HG03025 (cell line): ENCODE data around the gene CLIP2.
"Not testable (repeated sequence)": the region's sequence is repeated elsewhere in the genome, so short reads cannot be mapped to it uniquely, and the experiment has no call there.

ENCODE experiments used
- ATAC-seq: cut with Tn5 transposase; IDR thresholded peaks from one replicate; pipeline ENCODE4 v1.9.1; 2021; ENCODE audit warnings: mild to moderate bottlenecking, moderate library complexity; ENCODE audit not compliant: unreplicated experiment, low FRiP score

The CLIP2 gene

GRCh38 chr7:74420006-74420405, 130.8 kb downstream of the CLIP2 start:
- no peak for ATAC-seq

- no peak for ATAC-seq
These were observed 135.2 kb downstream of the CLIP2 start for GRCh38 chr7:74424291-74424880.

GRCh38 chr7:74428023-74428422, 138.8 kb downstream of the CLIP2 start:
- ATAC-seq = no peak

- no peak for ATAC-seq
These were observed 140.0 kb downstream of the CLIP2 start for GRCh38 chr7:74429153-74429747.

GRCh38 chr7:74430409-74430808, 141.2 kb downstream of the CLIP2 start:
- not testable (repeated sequence) for ATAC-seq

- ATAC-seq = no peak
These were observed 141.8 kb downstream of the CLIP2 start for GRCh38 chr7:74430961-74431466.

DNA sequence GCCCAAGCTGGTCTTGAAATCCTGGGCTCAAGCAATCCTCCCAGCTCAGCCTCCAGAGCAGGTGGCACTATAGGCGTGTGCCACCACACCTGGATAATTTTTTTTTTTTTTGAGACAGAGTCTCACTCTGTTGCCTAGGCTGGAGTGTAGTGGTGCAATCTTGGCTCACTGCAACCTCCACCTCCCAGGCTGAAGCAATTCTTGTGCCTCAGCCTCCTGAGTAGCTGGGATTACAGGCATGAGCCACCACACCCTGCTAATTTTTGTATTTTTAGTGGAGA, 148.0 kb downstream of the CLIP2 start:
- not testable (repeated sequence) for ATAC-seq

- ATAC-seq = no peak
These were observed 149.1 kb downstream of the CLIP2 start for GRCh38 chr7:74438327-74438726.

DNA sequence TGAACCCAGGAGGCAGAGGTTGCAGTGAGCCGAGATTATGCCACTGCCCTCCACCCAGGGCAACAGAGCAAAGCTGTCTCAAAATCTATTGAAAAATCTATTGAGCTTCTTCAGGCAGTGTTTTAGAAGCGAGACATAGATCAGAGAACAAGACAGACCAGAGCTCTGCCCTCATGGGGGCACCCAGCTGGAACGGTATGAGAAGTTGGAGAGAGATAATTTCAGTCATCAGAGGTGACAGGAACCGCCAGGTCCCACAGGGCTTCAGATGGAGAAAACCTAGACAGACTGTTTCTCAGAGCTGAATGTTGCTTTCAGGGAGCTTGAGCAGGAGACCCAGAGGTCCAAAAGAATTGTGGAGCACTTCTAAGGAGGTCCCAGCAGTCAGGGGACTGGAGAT, 150.3 kb downstream of the CLIP2 start:
- ATAC-seq = no peak

- not testable (repeated sequence) for ATAC-seq
These were observed 150.9 kb downstream of the CLIP2 start for GRCh38 chr7:74440143-74440542.

DNA sequence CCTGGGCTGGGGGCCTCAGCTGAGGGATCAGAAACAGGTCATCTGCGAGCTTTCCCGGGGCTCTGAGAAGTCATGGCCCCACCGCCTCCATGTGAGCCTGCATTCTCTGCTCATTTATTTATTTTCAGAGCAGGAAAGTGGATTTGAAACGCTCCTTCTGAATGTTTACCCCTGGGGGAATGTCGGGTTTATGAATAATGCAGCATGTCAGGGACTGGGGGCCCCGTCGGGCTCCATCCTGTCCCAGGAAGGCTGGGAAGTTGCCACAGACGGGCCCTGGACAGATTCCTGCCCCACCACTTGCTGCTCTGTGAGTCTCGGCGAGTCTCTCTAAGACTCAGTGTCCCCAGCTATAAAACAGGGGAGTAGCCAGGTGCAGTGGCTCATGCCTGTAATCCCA, 152.6 kb downstream of the CLIP2 start:
- ATAC-seq = no peak

DNA sequence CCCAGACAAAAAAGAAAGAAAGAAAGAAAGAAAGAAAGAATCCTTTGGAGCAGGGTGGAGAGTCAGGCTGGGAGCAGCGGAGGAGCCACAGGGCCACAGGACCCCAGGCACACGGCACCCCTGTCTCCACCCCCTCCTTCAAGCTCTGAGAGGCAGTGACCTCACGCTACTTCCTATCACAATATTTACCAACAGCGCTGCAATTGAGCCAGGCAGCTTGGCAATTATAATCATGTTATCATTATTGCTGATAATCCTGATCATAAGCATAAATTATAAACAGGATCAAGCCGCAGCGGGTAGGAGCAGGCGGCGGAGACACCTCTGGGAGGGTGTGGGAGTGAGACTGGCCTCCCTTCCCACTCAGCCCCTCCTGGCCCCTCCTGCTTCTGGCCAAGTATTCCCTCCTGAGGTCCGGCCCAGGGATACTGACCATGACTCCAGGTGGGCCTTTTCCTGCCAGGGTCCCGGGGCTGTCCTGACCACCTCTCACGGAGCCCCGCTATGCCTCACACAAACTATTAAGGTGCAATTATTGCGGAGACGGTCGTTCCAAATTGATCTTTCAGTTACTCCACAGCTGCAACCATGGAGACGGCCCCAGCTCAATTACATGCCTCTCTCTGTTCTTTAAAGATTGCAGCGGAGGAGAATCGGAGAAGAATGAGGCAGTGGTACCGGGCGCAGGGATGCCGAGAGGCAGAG, 154.5 kb downstream of the CLIP2 start:
- no peak for ATAC-seq

- ATAC-seq = no peak
These were observed 159.9 kb downstream of the CLIP2 start for GRCh38 chr7:74449144-74449543.

DNA sequence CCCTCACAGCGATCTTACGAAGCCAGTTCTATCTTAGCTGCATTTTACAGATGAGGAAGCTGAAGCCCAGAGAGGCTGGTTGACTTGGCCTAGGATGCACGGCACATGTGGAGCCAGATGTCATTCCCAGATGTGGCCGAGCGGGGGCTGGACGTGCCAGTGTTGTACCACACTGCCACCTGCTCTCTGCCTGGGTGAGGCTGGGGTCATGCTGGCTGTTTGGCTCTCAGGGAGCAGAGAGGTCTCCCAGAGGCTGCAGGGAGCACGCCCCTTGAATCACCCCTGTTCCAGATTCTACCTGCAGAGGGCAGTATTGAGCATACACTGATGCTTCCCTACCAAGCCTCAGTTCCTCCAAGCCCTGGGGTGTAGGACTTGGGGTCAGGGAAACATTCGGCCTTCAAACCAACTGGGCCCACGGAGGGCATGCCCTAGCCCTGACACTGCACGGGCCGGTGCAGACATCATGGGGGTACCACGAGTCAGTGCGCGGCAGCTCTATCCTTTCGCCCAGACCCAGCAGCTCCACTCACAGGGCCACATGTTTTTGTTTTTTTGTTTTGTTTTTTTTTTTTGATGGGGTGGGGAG, 160.7 kb downstream of the CLIP2 start:
- ATAC-seq = no peak

- ATAC-seq = no peak
These were observed 163.6 kb downstream of the CLIP2 start for GRCh38 chr7:74452748-74453321.

DNA sequence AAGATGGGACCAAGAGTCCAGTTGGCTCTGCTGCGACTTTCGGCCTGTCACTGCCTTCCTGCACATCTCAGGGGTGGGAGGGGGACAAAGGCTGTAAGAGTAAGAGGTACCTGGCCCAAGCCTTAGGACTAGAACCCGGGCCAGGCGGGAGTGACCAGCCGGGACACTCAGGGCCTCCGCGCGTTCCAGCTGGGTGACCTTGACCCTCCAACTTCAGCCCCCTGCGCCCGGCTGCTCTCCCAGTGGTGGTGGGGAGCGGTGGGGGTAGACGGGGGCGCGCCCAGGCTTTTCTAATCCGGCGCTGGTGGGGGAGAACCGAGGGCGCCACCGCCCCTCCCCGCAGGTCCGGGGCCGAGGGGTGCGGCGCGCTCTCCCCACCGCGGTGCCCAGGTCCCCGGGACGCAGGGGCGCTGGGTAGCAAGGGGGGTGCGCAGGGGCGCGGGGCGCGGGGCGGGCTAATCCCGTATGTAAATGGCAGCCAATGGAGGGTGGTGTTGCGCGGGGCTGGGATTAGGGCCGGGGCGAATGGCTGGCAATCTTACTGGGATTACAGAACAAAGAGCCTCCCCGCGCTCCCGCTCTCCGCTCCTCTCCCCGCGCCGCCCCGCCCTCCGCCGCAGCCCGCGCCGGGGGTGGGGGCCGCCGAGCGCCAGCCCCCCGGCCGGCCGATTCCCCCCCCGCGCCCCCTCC, 164.3 kb downstream of the CLIP2 start, which contains the start of gene GTF2IRD1:
GTF2IRD1 (plus strand) TSS at position 585 of the 690 bp plus-strand sequence. CDS start 54,175 bp downstream, outside the sequence.
- no peak for ATAC-seq

GRCh38 chr7:74454021-74454924, 165.1 kb downstream of the CLIP2 start:
- no peak for ATAC-seq

GRCh38 chr7:74454925-74455288, 165.7 kb downstream of the CLIP2 start:
- no peak for ATAC-seq

DNA sequence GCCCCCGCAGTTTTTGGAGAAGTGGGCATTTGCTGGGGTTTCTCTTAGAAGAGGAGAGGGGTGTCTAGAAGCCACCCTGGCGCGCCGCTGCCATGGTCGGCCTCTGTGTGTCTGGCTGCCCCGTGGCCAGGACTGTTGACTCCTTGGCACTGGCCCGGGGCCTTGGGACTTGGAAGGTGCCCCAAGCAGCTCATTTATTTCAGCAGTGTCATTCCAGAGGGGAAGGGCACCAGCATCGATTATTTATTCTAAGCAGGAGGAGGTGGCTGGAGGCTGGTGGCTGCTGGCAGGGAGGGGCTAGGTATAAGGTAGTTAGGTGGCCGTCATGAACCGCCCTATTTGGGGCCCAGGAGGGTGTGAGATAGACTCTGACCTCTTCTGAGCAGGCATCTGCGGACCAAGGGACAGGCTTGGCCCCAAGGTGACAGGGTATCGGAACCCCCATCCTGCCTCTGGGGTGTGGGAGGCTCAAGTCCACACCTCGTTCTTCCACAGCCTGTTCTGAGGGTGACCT, 166.1 kb downstream of the CLIP2 start:
- ATAC-seq = no peak
